ENCODE results near the gene R3HDM4.

R3HDM4 gene

GRCh38 chr19:947090-947706 is 34.2 kb upstream of the R3HDM4 start:
- DNase-seq: no peak

GRCh38 chr19:945401-946252 is 32.6 kb upstream of the R3HDM4 start:
- no peak for DNase-seq

- DNase-seq: no peak
Observed at GRCh38 chr19:944663-945241, 31.7 kb upstream of the R3HDM4 start.

GRCh38 chr19:944171-944567 is 31.1 kb upstream of the R3HDM4 start:
- DNase-seq: no peak

GRCh38 chr19:943551-944170 is 30.6 kb upstream of the R3HDM4 start:
- DNase-seq: no peak

- DNase-seq: no peak
Observed at GRCh38 chr19:942133-942645, 29.2 kb upstream of the R3HDM4 start.

- DNase-seq: no peak
Observed at GRCh38 chr19:941292-942132, 28.5 kb upstream of the R3HDM4 start.

- DNase-seq: peak; percentile 44
Observed at GRCh38 chr19:940591-941291, 27.7 kb upstream of the R3HDM4 start.

- no peak for DNase-seq
Observed at GRCh38 chr19:939922-940321, 26.9 kb upstream of the R3HDM4 start.

GRCh38 chr19:939439-939838 is 26.4 kb upstream of the R3HDM4 start:
- DNase-seq: no peak

- no peak for DNase-seq
Observed at GRCh38 chr19:938233-938923, 25.4 kb upstream of the R3HDM4 start.

GRCh38 chr19:937259-937694 is 24.3 kb upstream of the R3HDM4 start:
- DNase-seq: no peak

GRCh38 chr19:936175-936546 is 23.1 kb upstream of the R3HDM4 start:
- no peak for DNase-seq

- no peak for DNase-seq
Observed at GRCh38 chr19:934865-935479, 22.0 kb upstream of the R3HDM4 start.

- no peak for DNase-seq
Observed at GRCh38 chr19:934197-934840, 21.3 kb upstream of the R3HDM4 start.

- DNase-seq: no peak
Observed at GRCh38 chr19:933553-933882, 20.5 kb upstream of the R3HDM4 start.

GRCh38 chr19:932648-933552 is 19.9 kb upstream of the R3HDM4 start:
- DNase-seq: peak; percentile 98

GRCh38 chr19:931860-932647 is 19.0 kb upstream of the R3HDM4 start:
- DNase-seq: no peak
